Left colon (tissue), 2 donors: ENCODE data around the gene ADGRL2. TPM values are rescaled to one million over a fixed set of nuclear protein-coding genes. Genes with fewer than 3 reads are reported as not detected.

Source experiments
- ATAC-seq: fragments of 200-7000 bp; cut with Tn5 transposase; one replicate; pipeline ENCODE4 v1.9.1; 2020; ENCODE audit warnings: mild to moderate bottlenecking, moderate library complexity
- DNase-seq, 2 donors: peaks; one replicate each; pipeline ENCODE4 v3.0.0-alpha.2; 2020
- intact Hi-C, 2 donors: fragments of 100-400 bp; cut with DNase I in 1 of 2; cut with micrococcal nuclease in 1 of 2; formaldehyde crosslinking; loops; one replicate each; pipeline versions ENCODE4 v1.11.2 to v1.14.0; 2022; cut with DNase I, micrococcal nuclease
- total RNA-seq, 2 donors: library from RNA; stranded (reverse); fragmentation: NEBNext Ultra II Directional; extraction: Animal tissue kit (Norgen Biotek cat#: 25700); gene quantifications; one replicate each; pipeline ENCODE4 v1.2.1, GENCODE V29; 2021
- donor health status: DM: no; HTN: no; CAD: no.
- donor health status: DM: yes; HTN: yes; CAD: no.

The ADGRL2 gene
- total RNA-seq, 2 donors from 2014 or later, result 4.2 to 7.2 TPM

GRCh38 chr1:82030830-82031229 is 230.1 kb downstream of the ADGRL2 start:
- intact Hi-C loops, result no loop called here
- ATAC-seq, result no peak
- no peak for DNase-seq

DNA sequence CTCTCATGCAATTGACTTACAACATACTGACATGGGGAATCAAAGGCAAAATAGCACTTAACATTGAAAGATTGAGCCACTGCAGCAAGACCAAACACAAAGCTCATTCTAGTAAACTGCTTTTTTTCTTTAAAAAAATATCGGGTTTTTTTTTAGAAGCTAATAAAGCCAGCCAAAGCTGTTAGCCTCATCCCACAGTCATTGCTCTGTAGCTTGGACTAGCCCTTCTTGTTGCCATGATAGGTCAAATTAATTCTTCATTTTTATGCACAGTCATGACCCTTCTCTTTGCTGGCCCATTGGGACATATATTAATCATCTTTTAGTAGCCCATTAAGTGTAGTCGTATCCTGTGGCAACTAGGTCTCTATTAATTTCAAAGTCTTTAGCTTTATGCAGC is 231.3 kb downstream of the ADGRL2 start:
- DNase-seq, result no peak
- intact Hi-C loops, result no loop called here
- ATAC-seq, result no peak

GRCh38 chr1:82034812-82035211 is 234.1 kb downstream of the ADGRL2 start:
- intact Hi-C loops, result no loop called here
- DNase-seq (no peak), ATAC-seq (no peak)
